HuH-7 (cell line): ENCODE data around the gene THBS1.

Experiments used
- DNase-seq: peaks from one replicate; pipeline ENCODE4 v3.0.0; 2011; ENCODE audit warnings: low spot score

Gene THBS1

DNA sequence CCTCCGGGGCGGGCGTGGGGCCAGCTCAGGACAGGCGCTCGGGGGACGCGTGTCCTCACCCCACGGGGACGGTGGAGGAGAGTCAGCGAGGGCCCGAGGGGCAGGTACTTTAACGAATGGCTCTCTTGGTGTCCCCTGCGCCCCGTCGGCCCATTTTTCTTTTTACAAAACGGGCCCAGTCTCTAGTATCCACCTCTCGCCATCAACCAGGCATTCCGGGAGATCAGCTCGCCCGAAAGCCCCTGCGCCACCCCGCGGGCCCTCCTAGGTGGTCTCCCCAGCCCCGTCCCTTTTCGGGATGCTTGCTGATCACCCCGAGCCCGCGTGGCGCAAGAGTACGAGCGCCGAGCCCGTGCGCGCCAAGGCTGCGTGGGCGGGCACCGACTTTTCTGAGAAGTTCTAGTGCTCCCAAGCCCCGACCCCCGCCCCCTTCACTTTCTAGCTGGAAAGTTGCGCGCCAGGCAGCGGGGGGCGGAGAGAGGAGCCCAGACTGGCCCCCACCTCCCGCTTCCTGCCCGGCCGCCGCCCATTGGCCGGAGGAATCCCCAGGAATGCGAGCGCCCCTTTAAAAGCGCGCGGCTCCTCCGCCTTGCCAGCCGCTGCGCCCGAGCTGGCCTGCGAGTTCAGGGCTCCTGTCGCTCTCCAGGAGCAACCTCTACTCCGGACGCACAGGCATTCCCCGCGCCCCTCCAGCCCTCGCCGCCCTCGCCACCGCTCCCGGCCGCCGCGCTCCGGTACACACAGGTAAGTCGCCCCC lies at the start of gene THBS1:
TSS of gene THBS1 (plus strand) at position 595 of the 757 bp plus-strand sequence. CDS start 779 bp downstream, outside the sequence.
- DNase-seq, result peak; percentile 46

DNA sequence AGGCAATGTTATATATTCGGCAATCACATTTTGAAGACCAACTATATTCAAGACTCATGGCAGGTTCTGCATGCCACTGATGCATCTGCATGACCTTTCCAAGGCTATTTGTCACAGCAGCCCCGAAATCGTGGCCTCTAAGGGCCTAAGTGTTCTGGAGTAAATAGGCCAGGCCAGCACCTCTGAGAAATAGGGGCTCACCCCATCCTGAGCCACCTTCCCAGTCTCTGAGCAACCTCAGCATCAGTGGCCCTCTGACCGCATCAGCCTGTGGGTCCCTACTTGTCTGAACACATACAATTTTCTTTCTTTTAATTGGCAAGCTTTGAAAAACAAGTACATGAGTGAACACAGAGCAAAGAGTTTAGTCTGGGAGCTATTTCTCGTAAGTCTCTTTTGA lies 45.9 kb upstream of the THBS1 start:
- DNase-seq, result no peak

DNA sequence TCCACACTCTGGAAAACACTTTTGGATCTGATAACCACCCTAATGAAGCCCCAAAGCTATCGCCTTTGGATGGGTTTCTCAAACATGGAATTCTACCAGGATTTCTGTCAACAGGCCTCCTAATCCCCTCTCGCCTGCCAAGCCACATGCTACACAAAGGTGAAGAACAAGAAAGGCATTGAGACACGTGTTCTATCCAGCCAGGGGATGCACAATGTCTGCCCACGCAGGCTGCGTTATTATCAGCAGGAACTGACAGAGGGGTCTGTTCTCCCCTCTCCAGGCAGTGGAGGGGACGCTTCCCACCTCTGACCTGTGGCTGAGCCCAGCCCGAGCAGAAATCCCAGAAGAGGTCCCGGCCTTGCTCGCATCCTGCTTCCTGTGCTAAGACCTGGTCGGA lies 45.4 kb upstream of the THBS1 start:
- DNase-seq, result no peak

DNA sequence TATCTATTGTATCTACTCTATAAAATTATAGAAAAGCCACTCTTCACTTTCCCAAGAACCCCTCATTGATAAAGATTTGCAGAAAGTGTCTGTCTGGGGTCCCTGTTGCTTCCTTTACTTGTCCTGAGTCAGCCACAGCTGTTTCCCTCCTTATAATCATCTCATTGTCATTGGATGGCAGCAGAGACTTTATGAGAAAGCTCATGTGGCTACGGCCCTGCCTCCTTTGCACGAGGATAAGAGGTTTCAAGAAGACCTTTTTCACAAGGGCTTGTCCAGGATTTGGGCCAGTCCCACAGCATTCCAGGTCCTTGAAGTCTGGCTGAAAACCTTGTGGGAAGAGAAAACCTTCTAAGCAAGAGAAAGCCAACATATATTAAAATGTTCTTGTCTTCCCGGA lies 41.9 kb upstream of the THBS1 start:
- no peak for DNase-seq

DNA sequence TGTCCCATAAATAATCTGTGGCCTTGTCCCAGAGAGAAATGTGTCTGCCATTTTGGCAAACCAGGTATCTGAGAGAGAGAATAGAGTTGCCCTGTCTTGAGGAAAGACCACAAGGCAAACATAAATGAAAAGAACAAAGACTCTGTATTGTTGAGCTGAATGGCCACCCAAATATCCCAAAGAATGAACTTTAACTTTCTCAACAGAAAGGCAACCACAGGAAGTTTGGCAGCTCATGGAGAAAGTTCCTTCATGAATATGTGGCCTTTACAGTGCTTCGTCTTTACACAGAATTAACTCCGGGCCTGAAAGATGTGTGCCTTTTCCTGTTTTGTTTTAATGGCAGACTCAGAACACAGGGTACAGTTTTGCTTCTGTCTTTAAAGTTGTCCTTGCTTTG lies 41.4 kb upstream of the THBS1 start:
- DNase-seq, result no peak

DNA sequence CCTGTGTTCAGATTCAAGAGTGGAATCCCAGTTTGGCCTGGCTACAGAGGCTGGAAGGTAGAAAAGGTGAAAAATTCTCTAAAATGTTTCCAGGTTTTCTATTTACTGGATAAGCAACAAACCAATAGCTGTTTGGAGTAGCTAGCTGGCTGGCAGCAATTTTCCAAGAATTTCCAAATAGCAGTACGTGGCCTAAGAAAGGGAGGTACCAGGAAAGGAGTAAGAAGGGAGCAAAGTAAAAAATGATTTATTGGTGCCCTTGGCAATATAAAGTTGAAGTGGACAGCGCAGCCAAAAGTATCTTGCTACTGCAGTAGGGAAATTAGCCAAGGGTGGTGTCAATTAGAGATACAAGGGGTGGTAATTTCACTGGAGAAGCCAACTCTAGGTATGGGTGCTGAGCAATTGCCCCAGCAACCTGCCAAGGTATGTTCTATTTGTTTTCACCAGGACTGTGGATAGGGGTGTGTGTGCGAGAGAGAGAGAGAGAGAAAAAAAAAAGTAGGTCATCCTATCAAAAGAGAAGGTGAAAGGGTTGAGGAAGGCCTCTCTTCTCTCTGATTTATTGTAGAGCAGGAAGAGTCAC lies 40.8 kb upstream of the THBS1 start:
- DNase-seq, result no peak

DNA sequence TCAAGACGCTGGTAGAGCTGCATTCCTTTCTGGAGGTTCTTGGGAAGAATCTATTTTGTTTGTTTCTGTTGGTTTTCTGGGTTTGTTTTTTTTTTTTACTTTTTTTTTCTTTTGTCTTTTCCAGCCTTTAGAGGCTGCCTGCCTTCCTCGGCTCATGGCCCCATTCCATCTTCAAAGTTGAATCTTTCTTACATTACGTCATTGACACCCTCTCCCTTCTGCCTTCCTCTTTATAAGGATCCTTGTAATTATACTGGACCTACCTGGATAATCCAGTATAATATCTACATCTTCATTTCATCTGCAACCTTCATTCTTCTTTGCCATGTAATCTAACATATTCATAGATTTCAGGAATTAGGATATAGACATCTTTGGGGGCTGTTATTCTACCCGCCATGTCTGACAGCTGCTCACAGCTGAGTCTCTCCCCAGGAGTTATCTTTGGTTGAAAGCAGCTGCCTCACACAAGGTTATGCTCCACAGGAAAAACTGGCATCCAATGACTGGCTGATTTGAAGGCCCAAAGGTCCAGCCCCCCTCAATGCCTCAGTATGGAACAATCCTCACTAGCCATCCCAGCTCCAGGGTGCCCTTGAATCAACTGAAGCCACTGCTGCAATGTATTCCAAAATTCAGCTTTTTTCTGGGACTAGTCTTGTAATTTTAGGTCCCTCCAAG lies 38.4 kb upstream of the THBS1 start:
- DNase-seq, result no peak

DNA sequence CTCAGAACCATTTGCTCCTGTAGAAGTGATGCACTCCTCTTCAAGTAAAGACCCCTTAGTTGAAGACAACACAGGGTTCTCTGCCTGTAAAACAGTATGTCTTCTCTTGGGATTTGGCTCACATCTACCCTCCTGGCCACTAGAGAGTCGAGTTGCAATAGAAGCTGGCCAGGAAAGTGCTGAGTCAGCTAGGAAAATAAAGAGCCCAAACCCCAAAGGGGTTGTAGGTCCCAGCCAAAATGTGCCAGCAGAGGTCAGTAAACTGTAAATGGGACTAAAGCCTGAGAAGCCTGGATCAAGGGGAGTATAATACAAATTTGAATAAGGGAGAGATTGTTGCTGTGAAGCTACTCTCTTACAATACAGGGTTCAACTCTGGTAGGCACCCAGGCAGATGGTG lies 37.2 kb upstream of the THBS1 start:
- no peak for DNase-seq

DNA sequence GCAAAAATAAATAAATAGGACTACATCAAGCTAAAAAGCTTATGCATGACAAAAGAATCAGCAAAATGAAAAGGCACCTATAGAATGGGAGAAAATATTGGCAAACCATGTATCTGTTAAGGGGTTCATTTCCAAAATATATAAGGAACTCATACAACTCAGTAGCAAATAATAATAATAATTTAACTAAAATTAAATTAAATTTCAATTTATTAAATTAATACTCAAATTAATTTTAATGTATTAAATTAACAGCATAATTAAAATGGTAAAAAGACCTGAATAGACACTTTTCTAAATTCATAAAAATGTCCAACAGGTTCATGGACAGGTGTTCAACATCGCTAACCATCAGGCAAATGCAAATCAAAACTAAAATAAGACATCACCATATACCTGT lies 34.0 kb upstream of the THBS1 start:
- no peak for DNase-seq

DNA sequence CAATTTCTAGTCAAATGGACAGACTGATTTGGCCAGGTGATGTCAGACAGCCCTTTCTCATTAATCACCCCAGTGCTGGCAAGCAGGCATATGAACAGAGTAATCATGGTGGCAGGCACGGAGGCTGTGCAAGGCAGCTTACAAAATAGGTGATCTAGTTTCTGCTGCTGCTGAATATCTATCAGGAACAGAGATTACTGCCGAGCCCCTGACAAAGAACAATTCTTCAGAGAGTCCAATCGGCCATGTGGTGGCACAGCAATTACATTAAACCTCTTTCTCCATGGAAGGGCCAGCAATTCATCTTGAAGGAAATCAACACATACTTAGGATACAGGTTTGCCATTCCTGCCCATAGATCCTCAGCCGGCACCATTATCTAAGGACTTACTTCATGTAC lies 32.3 kb upstream of the THBS1 start:
- no peak for DNase-seq

DNA sequence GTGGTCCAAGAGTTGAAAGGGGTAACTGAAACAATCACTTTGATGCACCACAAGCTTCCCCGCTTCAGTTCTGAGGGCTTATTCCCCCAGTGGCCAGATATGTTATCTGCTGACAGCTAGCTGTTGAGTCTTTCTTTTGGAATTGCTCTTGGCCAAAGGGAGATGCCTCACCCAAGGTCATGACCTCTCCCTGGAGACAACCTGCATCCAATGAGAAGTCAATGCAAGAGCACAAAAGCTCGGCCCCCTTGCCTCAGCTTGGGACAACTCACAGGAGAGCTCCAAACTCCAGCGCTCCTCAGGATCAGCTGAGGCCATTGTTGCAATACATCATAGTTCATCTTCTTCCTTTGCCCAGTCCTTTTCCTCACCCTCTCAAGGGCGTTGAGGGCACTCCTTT lies 31.0 kb upstream of the THBS1 start:
- DNase-seq, result no peak

DNA sequence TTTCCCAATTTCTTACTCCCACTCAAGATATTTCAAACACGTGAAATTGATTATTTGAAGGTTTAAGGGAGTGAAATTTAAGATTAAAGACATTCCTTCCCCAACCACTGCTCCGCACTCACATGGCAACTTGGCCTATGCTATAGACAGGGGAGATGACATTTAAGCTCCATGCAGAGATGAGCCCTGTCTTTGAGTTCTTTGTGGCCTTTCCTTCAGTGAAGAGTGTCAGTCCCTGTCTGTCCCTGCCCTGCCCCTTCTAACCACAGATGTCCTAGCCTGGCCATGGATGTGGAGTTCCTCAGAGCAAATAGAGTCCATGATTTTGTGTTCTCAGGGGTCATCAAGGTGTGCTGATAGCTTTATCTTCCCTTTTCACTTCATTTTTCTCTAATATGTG lies 29.4 kb upstream of the THBS1 start:
- DNase-seq, result no peak

DNA sequence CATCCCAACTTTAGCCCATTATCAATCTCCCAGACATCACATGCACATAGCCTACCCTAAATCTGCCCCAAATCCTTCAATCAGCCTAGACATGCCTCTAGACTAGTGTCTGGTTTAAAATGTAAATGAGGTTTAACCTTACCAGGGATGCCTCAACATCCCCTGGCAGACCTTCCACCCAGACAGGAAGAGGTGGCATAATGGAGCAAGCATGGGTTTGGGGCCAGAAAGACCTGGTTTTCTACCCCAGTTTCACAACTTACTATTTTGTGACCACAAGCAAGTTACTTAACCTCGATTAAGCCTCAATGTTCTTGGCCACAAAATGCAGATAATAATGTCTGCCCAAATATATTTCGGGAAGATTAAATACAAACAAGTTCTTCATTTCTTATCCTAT lies 28.3 kb upstream of the THBS1 start:
- no peak for DNase-seq

DNA sequence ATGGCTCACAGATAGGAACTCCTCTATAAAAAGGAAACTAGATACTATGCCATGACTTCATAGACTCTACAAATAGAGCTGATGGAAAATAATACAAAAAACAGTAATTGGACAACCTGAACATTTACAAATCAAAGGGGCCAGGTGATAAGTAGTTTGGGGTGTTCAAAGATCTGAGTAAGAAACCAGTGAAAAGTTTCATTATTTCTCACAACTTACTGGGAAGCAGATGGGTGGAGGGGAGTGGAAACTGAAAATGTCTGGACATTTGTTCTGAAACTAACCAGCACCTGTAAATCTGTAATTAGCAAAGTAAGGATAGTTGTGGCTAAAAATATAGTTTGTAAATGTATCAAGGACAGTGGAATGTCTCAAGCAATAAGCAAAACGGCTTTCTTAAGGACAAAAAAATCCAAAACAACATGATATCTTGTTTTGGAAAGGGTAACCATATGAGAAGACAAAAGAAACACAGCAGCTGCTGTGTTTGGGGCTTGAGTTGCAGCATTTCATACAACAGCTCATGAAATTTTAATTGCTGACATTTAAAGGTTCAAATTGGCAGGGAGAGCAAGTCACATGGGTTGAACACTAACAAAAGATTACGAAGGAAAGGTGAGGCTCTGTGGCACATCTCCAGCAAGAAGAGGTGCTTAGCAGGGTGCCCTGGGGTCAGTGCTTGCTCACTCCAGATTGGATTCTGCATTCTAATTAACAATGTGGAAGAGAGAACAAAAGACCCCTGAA lies 26.8 kb upstream of the THBS1 start:
- DNase-seq, result no peak

DNA sequence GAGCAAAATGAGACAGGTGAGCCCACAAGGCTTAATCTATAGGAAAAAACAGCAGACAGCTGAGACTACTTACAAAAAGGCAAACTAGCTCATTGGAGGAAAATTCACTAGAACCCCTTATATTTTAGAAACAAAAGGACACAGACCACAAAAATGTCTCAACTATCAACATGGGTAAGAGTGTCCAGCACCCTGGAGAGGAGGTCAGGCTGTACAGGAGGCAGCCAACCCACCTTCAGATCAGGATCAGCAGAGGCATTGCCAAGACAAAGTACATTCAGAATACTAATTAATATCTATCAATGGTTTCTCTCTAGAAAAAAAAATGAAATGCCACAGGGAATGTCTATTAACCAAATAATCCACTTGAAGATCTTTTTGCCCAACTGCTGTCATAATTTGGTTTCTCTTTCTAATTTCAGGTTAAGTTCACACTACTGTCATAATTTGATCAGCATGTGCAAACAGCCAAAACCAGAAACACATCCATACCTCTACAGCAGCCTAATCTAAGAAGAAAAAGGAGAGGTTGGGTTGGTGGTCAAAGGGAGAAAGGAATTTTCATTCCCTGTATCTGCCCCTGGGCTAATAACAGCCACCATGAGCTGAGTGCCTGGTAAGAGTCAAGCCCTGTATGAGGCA lies 26.0 kb upstream of the THBS1 start:
- DNase-seq, result no peak

DNA sequence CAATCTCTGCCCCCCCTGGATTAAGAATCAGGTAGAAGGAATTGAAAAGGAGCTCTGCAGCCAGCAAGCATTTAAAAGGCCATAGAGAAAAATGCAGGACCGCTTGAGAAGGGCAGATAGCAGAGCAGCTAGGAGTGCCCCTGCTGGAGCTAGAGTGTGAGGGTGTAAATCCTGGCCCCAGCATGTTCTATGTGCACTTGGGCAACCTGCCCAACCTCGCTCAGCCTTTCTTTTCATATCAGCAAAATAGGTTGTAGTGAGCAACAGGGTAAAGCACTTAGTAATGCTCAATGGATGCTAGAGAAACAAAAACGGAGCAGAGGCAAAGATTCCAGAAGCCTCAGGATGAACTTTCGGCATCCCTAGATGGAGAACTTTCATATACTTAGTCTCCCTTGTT lies 25.0 kb upstream of the THBS1 start:
- DNase-seq, result no peak

DNA sequence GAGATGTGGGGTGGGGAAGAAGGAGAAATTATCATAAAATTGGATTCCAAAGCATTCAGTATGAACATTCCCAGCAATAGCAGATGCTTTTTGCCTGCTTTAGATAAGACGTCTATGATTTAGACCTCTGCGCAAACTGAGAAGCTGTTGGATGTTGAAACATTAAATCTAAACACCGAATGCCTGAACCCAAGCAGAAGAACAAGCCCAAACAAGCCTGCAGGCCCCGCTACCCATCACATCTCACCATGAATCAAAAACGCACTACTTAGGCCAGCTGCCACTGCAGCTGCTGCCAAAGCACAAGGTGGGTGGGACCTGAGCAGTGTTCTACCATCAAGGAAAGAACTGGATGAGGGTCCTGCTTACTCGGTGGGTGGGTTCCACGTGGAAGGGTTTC lies 24.4 kb upstream of the THBS1 start:
- DNase-seq, result no peak

DNA sequence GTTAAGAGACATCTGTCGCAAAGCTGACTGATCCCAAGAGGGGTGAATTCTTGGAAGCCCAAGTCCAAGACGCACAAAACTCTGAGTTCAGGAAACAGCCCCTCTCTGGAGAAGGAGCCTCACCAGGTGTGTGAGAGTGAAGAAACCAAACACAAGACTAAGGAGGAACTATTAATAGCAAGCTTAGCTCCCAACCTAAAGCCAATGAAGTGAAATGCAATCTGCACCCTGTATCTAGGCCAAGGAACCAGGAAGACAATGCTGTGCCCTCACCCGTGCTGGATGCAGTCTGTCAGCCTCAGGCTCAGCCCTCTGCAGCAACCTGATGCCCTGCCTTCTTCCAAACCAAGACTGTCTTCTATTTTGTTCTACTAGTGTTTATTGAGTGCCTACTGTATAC lies 22.5 kb upstream of the THBS1 start:
- DNase-seq, result no peak

DNA sequence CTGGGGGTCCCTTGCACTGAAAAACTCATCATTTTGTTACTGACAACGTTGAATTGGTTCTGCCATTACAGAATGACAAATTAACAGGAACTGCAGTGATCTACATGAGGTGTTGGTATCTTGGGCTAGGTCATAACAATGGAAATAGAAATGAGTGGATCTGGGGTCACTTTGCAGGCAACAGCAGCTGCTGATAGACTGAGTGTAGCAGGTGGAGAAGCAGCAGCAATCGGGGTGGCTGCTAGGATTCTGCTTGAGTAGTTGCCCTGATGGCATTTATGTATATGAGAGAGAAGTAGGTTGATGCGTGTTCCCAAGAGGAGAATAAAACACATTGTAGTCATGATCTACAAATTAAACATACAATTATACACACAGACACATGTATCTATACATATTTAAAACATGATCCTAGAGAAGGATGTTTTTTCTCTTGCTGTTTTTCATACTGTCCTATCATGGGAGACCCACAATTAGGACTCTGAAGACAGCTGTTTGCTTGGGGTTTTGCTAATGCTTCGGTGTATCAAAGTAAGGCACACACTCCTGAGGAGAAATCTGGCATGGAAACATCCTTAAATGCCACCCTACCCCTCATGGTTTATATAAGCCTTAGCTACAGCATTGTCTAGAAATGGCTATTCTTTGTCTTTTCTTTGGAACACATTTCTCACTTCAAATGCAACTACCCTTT lies 15.8 kb upstream of the THBS1 start:
- DNase-seq, result no peak

DNA sequence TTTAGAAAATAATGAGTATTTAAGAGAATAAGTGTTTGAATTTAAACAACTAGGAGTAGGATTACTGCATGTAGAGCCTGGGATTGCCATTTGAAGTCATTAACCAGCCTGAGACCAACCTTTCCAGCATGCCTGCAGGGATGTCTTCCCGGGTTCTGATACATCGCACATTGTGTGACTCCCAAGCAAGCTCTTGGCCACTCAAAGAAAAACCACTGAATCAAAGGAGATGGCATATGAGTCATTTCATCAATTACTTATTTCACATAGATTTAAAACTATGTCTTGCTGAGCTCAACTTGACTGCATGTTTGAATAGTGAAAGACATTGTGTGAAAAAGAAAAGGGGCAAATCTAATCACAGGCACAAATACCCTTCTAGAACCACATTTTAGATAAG lies 15.0 kb upstream of the THBS1 start:
- no peak for DNase-seq

DNA sequence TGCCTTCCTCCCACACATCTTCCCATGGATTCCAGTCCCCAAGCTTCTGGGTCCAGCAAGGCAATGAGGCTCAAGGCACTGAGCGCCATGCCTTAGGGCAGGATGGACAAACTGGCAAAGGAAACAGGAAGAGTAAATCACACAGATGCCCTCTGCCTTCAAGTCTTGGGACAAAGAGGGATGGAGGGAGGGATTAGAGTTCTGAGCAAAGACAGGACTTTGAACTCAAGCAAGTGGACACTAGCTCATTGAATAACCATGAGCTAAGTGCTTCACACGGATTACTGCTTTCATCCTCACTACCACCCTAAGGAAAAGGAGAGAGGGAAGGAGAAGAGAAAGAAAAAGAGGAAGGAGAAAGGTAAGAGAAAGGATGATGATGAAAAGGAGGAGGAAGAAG lies 7.6 kb upstream of the THBS1 start:
- DNase-seq, result peak; percentile 29

DNA sequence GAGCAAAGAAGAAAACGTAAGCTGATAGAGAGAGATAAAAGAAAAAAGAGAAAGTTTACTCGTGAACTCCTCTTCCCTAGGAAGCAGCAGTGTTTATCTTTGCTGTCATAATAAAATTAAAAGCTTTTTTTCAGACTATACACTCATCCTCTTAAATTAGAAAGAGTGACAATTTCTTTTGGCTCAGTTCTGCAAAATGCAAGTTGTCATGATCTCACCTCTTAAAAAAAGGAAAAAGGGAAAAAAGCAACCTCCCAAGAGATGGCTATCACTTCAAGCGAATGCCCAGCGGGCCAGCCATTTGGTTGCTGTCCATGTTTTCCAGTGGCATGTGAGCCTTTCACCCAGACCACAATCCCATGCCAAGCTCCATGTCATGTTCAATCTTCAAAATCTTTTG lies 7.0 kb upstream of the THBS1 start:
- no peak for DNase-seq
